ENCODE data around the gene CEMIP.

GRCh38 chr15:80898040-80898439 is 118.9 kb downstream of the CEMIP start:
- TF ChIP-seq ZNF501 (tag by site-specific recombination; IDR thresholded peaks at IDR 0.05) (no peak), EGR2 (tag by site-specific recombination; IDR thresholded peaks at IDR 0.05; ENCODE audit: low read depth) (no peak), ZNF660 (tag by site-specific recombination; IDR thresholded peaks at IDR 0.05) (no peak), ZNF221 (tag by site-specific recombination; IDR thresholded peaks at IDR 0.05; ENCODE audit: borderline replicate concordance) (no peak), ZBTB21 (tag by site-specific recombination; IDR thresholded peaks at IDR 0.05) (no peak)
- TF ChIP-seq, protein P1, sequence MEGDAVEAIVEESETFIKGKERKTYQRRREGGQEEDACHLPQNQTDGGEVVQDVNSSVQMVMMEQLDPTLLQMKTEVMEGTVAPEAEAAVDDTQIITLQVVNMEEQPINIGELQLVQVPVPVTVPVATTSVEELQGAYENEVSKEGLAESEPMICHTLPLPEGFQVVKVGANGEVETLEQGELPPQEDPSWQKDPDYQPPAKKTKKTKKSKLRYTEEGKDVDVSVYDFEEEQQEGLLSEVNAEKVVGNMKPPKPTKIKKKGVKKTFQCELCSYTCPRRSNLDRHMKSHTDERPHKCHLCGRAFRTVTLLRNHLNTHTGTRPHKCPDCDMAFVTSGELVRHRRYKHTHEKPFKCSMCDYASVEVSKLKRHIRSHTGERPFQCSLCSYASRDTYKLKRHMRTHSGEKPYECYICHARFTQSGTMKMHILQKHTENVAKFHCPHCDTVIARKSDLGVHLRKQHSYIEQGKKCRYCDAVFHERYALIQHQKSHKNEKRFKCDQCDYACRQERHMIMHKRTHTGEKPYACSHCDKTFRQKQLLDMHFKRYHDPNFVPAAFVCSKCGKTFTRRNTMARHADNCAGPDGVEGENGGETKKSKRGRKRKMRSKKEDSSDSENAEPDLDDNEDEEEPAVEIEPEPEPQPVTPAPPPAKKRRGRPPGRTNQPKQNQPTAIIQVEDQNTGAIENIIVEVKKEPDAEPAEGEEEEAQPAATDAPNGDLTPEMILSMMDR (tag by site-specific recombination; IDR thresholded peaks at IDR 0.05): no peak
- TF ChIP-seq, protein P2, sequence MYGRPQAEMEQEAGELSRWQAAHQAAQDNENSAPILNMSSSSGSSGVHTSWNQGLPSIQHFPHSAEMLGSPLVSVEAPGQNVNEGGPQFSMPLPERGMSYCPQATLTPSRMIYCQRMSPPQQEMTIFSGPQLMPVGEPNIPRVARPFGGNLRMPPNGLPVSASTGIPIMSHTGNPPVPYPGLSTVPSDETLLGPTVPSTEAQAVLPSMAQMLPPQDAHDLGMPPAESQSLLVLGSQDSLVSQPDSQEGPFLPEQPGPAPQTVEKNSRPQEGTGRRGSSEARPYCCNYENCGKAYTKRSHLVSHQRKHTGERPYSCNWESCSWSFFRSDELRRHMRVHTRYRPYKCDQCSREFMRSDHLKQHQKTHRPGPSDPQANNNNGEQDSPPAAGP (tag by site-specific recombination; IDR thresholded peaks at IDR 0.05): no peak

Measured in HEK293 (cell line).